ENCODE results near the gene AGXT. TPM values are rescaled to one million over a fixed set of nuclear protein-coding genes. Genes with fewer than 3 reads are reported as not detected.

AGXT gene
- total RNA-seq, 2 experiments from 2014 or later: not detected

GRCh38 chr2:240822280-240822847 lies 46.3 kb upstream of the AGXT start:
- H3K27ac ChIP-seq (ENCODE audit: low read depth, low read length, poor library complexity, severe bottlenecking): no peak overlapping the region
- no peaks in the 10 kb centered on the region for H3K9me3 ChIP-seq (ENCODE audit: low read length)
- no peaks in the 10 kb centered on the region for H3K79me2 ChIP-seq (ENCODE audit: insufficient read depth, low read depth, low read length)
- no peaks in the 10 kb centered on the region for H4K20me1 ChIP-seq (ENCODE audit: insufficient read depth, low read length)
- ChIA-PET POLR2A (no interaction called here), CTCF (ENCODE audit: unreplicated experiment) (no interaction called here)
- H3K4me1 ChIP-seq (ENCODE audit: insufficient read depth, low read length, poor library complexity, severe bottlenecking): no peaks in the 10 kb centered on the region
- no peaks in the 10 kb centered on the region for H3K9me2 ChIP-seq (ENCODE audit: insufficient read depth, low read length)
- BruUV-seq (replicated peaks): no TSS peak
- no peaks in the 10 kb centered on the region for H3K36me3 ChIP-seq (ENCODE audit: insufficient read depth, low read length)
- no peak overlapping the region for H3K4me2 ChIP-seq (ENCODE audit: low read length)
- no peak overlapping the region for H2AFZ ChIP-seq (ENCODE audit: low read length)
- intact Hi-C loops (cut with micrococcal nuclease; ENCODE audit: unreplicated experiment): no loop called here
- H3K4me3 ChIP-seq (ENCODE audit: low read depth, low read length, poor library complexity, severe bottlenecking): no peak overlapping the region
- no peak for TF ChIP-seq EZH2phosphoT487 (IDR thresholded peaks at IDR 0.05; ENCODE audit: borderline replicate concordance, low read depth, low read length)
- DNase-seq (ENCODE audit: low spot score): no peak

GRCh38 chr2:240823449-240824336 lies 44.9 kb upstream of the AGXT start:
- Histone ChIP-seq H3K27ac (ENCODE audit: low read depth, low read length, poor library complexity, severe bottlenecking) (no peak overlapping the region), H3K79me2 (ENCODE audit: insufficient read depth, low read depth, low read length) (no peaks in the 10 kb centered on the region), H3K9me3 (ENCODE audit: low read length) (no peaks in the 10 kb centered on the region), H2AFZ (ENCODE audit: low read length) (no peak overlapping the region), H3K4me1 (ENCODE audit: insufficient read depth, low read length, poor library complexity, severe bottlenecking) (no peaks in the 10 kb centered on the region), H4K20me1 (ENCODE audit: insufficient read depth, low read length) (no peaks in the 10 kb centered on the region), H3K4me2 (ENCODE audit: low read length) (no peak overlapping the region), H3K9me2 (ENCODE audit: insufficient read depth, low read length) (no peaks in the 10 kb centered on the region), H3K4me3 (ENCODE audit: low read depth, low read length, poor library complexity, severe bottlenecking) (no peak overlapping the region), H3K36me3 (ENCODE audit: insufficient read depth, low read length) (no peaks in the 10 kb centered on the region)
- POLR2A ChIA-PET: no interaction called here
- no TSS peak for BruUV-seq (replicated peaks)
- intact Hi-C loops (cut with micrococcal nuclease; ENCODE audit: unreplicated experiment): no loop called here
- no peak for TF ChIP-seq CTCF (conservative IDR thresholded peaks at IDR 0.05; ENCODE audit: low read length)
- TF ChIP-seq EZH2phosphoT487 (IDR thresholded peaks at IDR 0.05; ENCODE audit: borderline replicate concordance, low read depth, low read length): no peak
- DNase-seq (ENCODE audit: low spot score): no peak
- CTCF ChIA-PET (ENCODE audit: unreplicated experiment): no interaction called here

- DNase-seq (ENCODE audit: low spot score): no peak
- Histone ChIP-seq H3K4me2 (ENCODE audit: low read length) (no peak overlapping the region), H2AFZ (ENCODE audit: low read length) (no peak overlapping the region), H3K9me2 (ENCODE audit: insufficient read depth, low read length) (no peaks in the 10 kb centered on the region), H4K20me1 (ENCODE audit: insufficient read depth, low read length) (no peaks in the 10 kb centered on the region), H3K4me1 (ENCODE audit: insufficient read depth, low read length, poor library complexity, severe bottlenecking) (no peaks in the 10 kb centered on the region), H3K79me2 (ENCODE audit: insufficient read depth, low read depth, low read length) (no peaks in the 10 kb centered on the region), H3K9me3 (ENCODE audit: low read length) (no peaks in the 10 kb centered on the region), H3K36me3 (ENCODE audit: insufficient read depth, low read length) (no peaks in the 10 kb centered on the region), H3K27ac (ENCODE audit: low read depth, low read length, poor library complexity, severe bottlenecking) (no peak overlapping the region), H3K4me3 (ENCODE audit: low read depth, low read length, poor library complexity, severe bottlenecking) (no peak overlapping the region)
- no TSS peak for BruUV-seq (replicated peaks)
- POLR2A ChIA-PET: no interaction called here
- CTCF ChIA-PET (ENCODE audit: unreplicated experiment): no interaction called here
- intact Hi-C loops (cut with micrococcal nuclease; ENCODE audit: unreplicated experiment): no loop called here
- TF ChIP-seq CTCF (conservative IDR thresholded peaks at IDR 0.05; ENCODE audit: low read length): no peak
Measured at GRCh38 chr2:240825476-240825875, 43.1 kb upstream of the AGXT start.
